Smooth muscle cell (in vitro differentiated cells): ENCODE data around the gene KMT5C. TPM values are rescaled to one million over a fixed set of nuclear protein-coding genes. Genes with fewer than 3 reads are reported as not detected.

Experiments
- DNase-seq: peaks from one replicate; lab custom pipeline; 2025; ENCODE audit not compliant: unreplicated experiment; lab: John Stamatoyannopoulos, UW
- H2AFZ ChIP-seq: fragments of 200-600 bp; sonication (generic); 2 replicates; pipeline ENCODE4 v1.6.0; 2016; ENCODE audit warnings: antibody characterized with exemption, low read depth, mild to moderate bottlenecking
- H3F3A ChIP-seq: fragments of 200-600 bp; sonication (generic); 2 replicates; pipeline ENCODE4 v1.6.0; 2017; ENCODE audit warnings: antibody characterized with exemption, low read depth
- H3K27ac ChIP-seq: fragments of 200-600 bp; sonication (generic); 2 replicates; pipeline ENCODE4 v1.5.1; 2016; ENCODE audit warnings: low read depth, mild to moderate bottlenecking
- H3K27me3 ChIP-seq: fragments of 200-600 bp; sonication (generic); 2 replicates; pipeline ENCODE4 v1.6.1; 2016; ENCODE audit warnings: low read depth, mild to moderate bottlenecking
- H3K36me3 ChIP-seq: fragments of 200-600 bp; sonication (generic); 2 replicates; pipeline ENCODE4 v1.5.1; 2016; ENCODE audit warnings: low read depth
- H3K4me1 ChIP-seq: fragments of 200-600 bp; sonication (generic); 2 replicates; pipeline ENCODE4 v1.5.1; 2016; ENCODE audit warnings: low read depth
- H3K4me2 ChIP-seq: fragments of 200-600 bp; sonication (generic); 2 replicates; pipeline ENCODE4 v1.6.0; 2016; ENCODE audit warnings: mild to moderate bottlenecking
- H3K4me3 ChIP-seq: fragments of 200-600 bp; sonication (generic); 2 replicates; pipeline ENCODE4 v1.5.1; 2016; ENCODE audit warnings: mild to moderate bottlenecking
- H3K79me2 ChIP-seq: fragments of 200-600 bp; sonication (generic); 2 replicates; pipeline ENCODE4 v1.6.0; 2016; ENCODE audit warnings: low read depth, mild to moderate bottlenecking
- H3K9ac ChIP-seq: fragments of 200-600 bp; sonication (generic); 2 replicates; pipeline ENCODE4 v1.6.0; 2016; ENCODE audit warnings: low read depth
- H3K9me3 ChIP-seq: fragments of 200-600 bp; sonication (generic); replicated peaks from 2 replicates; pipeline ENCODE4 v1.5.1; 2016; ENCODE audit warnings: low read depth
- H4K20me1 ChIP-seq: fragments of 200-600 bp; sonication (generic); 2 replicates; pipeline ENCODE4 v1.6.0; 2016; ENCODE audit warnings: low read depth
- CTCF ChIP-seq: fragments of 200-600 bp; sonication (generic); IDR thresholded peaks from 2 replicates; pipeline ENCODE4 v1.5.1; 2017; ENCODE audit warnings: borderline replicate concordance, mild to moderate bottlenecking, antibody characterized with exemption; ENCODE audit not compliant: insufficient read depth, poor library complexity, severe bottlenecking
- WGBS: methylation state at CpG from one replicate; pipeline ENCODE4 v1.1.7; 2016; ENCODE audit warnings: low lambda C conversion rate; 5-methylcytosine and 5-hydroxymethylcytosine counted together
- polyA plus RNA-seq: library from polyadenylated mRNA; unstranded; fragments of >200 nt; fragmentation: Nextera tagmentation; extraction: Ambion mirVana; gene quantifications from 2 replicates; pipeline ENCODE4 v1.2.1, GENCODE V29; 2016
- total RNA-seq: library from RNA; depleted of rRNA; stranded (reverse); fragments of >200 nt; gene quantifications from 2 replicates; pipeline ENCODE4 v1.2.3, GENCODE V29; 2014

Gene KMT5C
- total and polyA plus RNA-seq, 2 experiments from 2014 or later = 23.2 to 26.1 TPM

GRCh38 chr19:55305983-55306562 lies 33.6 kb upstream of the KMT5C start:
- DNase-seq = no peak
- Histone ChIP-seq H4K20me1 (no peaks in the 10 kb centered on the region), H3K9ac (no peak overlapping the region), H3K4me2 (no peak overlapping the region), H3K4me1 (peaks cover 6% of the 10 kb centered on the region), H3K79me2 (no peaks in the 10 kb centered on the region), H3K4me3 (no peak overlapping the region), H3K9me3 (no peaks in the 10 kb centered on the region), H3K36me3 (no peaks in the 10 kb centered on the region), H3K27ac (no peak overlapping the region), H3F3A (no peaks in the 10 kb centered on the region), H2AFZ (no peak overlapping the region), H3K27me3 (no peaks in the 10 kb centered on the region)
- no peak for TF ChIP-seq CTCF
- WGBS = 95% methylated on average over 17 of the region's 17 CpGs

GRCh38 chr19:55306712-55307111 lies 33.0 kb upstream of the KMT5C start:
- H3K4me2 ChIP-seq = no peak overlapping the region
- no peaks in the 10 kb centered on the region for H3K9me3 ChIP-seq
- no peak overlapping the region for H3K9ac ChIP-seq
- H4K20me1 ChIP-seq = no peaks in the 10 kb centered on the region
- no peaks in the 10 kb centered on the region for H3K4me1 ChIP-seq
- H3F3A ChIP-seq = no peaks in the 10 kb centered on the region
- H3K4me3 ChIP-seq = no peak overlapping the region
- H3K79me2 ChIP-seq = no peaks in the 10 kb centered on the region
- DNase-seq = no peak
- H2AFZ ChIP-seq = no peak overlapping the region
- no peak for TF ChIP-seq CTCF
- no peak overlapping the region for H3K27ac ChIP-seq
- no peaks in the 10 kb centered on the region for H3K27me3 ChIP-seq
- WGBS = 94% methylated on average over 3 of the region's 3 CpGs
- H3K36me3 ChIP-seq = no peaks in the 10 kb centered on the region

GRCh38 chr19:55308281-55308680 lies 31.4 kb upstream of the KMT5C start:
- no peaks in the 10 kb centered on the region for H3K36me3 ChIP-seq
- H4K20me1 ChIP-seq = no peaks in the 10 kb centered on the region
- H3K4me1 ChIP-seq = no peaks in the 10 kb centered on the region
- H2AFZ ChIP-seq = no peak overlapping the region
- H3K9ac ChIP-seq = no peak overlapping the region
- TF ChIP-seq CTCF = no peak
- no peak overlapping the region for H3K4me3 ChIP-seq
- 97% methylated on average over 11 of the region's 11 CpGs for WGBS
- H3K9me3 ChIP-seq = no peaks in the 10 kb centered on the region
- no peak overlapping the region for H3K4me2 ChIP-seq
- no peaks in the 10 kb centered on the region for H3F3A ChIP-seq
- no peaks in the 10 kb centered on the region for H3K79me2 ChIP-seq
- H3K27me3 ChIP-seq = no peaks in the 10 kb centered on the region
- no peak for DNase-seq
- no peak overlapping the region for H3K27ac ChIP-seq

GRCh38 chr19:55309448-55309847 lies 30.2 kb upstream of the KMT5C start:
- 95% methylated on average over 5 of the region's 5 CpGs for WGBS
- H3K36me3 ChIP-seq = no peaks in the 10 kb centered on the region
- H2AFZ ChIP-seq = no peak overlapping the region
- DNase-seq = no peak
- no peaks in the 10 kb centered on the region for H3K27me3 ChIP-seq
- H3K9me3 ChIP-seq = no peaks in the 10 kb centered on the region
- no peak for TF ChIP-seq CTCF
- no peak overlapping the region for H3K27ac ChIP-seq
- no peaks in the 10 kb centered on the region for H4K20me1 ChIP-seq
- H3K4me1 ChIP-seq = no peaks in the 10 kb centered on the region
- no peak overlapping the region for H3K9ac ChIP-seq
- no peaks in the 10 kb centered on the region for H3K79me2 ChIP-seq
- H3K4me3 ChIP-seq = no peak overlapping the region
- no peaks in the 10 kb centered on the region for H3F3A ChIP-seq
- no peak overlapping the region for H3K4me2 ChIP-seq
